ENCODE results near the gene P4HA2. TPM values are rescaled to one million over a fixed set of nuclear protein-coding genes. Genes with fewer than 3 reads are reported as not detected.

P4HA2 gene
- total RNA-seq, 1 donor from 2014 or later = 50.6 TPM

DNA sequence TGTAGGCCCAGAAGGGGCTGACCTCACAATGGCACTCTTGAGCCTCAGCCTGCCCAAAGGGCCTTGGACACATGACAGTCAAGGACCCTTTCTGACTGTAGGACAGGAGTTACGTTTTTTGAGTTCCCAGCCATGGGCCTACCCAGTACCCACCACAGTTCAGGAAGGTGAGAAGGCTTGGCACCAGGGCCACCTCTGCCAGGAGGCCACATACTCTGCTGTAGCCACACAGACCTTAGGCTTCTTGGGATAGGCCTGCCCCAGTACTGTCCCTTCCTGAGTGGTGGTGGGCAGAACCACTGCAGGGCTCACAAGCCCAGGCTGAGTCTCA lies 42.6 kb upstream of the P4HA2 start:
- no peak overlapping the region for H3K9ac ChIP-seq (ENCODE audit: low read depth in 1 of 3, low read length in 3 of 3)
- no peaks in the 10 kb centered on the region for H3K27me3 ChIP-seq (ENCODE audit: control insufficient read depth in 3 of 3, insufficient read depth in 3 of 3, low read length in 3 of 3)
- peaks cover 11 to 18% (median 17%) of the 10 kb centered on the region in 3 donors for H3K4me1 ChIP-seq (ENCODE audit: control insufficient read depth in 3 of 3, insufficient read depth in 3 of 3, low read length in 3 of 3)
- no peak overlapping the region for H3K27ac ChIP-seq (ENCODE audit: low read depth, low read length)
- H3K36me3 ChIP-seq (ENCODE audit: control insufficient read depth in 3 of 3, insufficient read depth in 3 of 3, low read length in 3 of 3) = peaks cover 0 to 8% (median 4%) of the 10 kb centered on the region in 3 donors
- H3K4me3 ChIP-seq (ENCODE audit: low read length in 3 of 3) = no peak overlapping the region
- H3K9me3 ChIP-seq (ENCODE audit: control insufficient read depth in 3 of 3, low read length in 3 of 3) = no peaks in the 10 kb centered on the region

DNA sequence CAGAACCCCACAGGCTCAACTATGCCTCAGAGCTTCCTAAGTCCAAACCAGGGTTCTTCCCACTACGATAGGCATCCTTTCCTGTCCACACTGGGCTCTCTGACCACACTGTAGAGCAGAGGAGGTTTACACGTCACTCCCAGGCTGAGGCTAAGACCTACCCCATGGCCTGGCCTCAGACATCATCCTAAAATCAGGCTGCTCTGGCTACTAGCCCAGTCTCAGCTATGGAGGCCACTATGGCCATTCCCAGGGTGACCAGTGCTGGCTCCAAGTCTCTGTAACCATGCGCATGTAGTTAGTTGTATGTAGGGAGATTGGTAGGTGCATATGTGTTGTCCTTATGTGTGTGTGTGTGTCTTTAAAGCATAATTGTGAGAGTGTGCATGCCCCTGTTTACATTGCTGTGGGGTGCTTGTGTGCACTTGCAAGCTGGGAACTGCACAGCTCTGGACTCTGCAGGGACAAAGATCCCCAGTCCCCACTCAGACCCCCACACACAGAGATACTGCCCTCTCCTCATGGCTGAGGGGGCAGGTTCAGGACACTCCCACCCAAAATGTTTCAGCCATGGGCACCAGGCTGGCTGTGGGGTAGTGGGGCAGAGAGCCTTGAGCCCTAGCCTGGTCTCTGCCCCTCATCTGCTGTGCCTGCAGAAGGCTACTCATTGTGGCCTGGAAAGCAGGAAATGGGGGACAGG lies 42.1 kb upstream of the P4HA2 start:
- Histone ChIP-seq H3K4me3 (ENCODE audit: low read length in 3 of 3) (no peak overlapping the region), H3K4me1 (ENCODE audit: control insufficient read depth in 3 of 3, insufficient read depth in 3 of 3, low read length in 3 of 3) (peaks cover 16 to 23% (median 22%) of the 10 kb centered on the region in 3 donors), H3K27ac (ENCODE audit: low read depth, low read length) (no peak overlapping the region), H3K9ac (ENCODE audit: low read depth in 1 of 3, low read length in 3 of 3) (no peak overlapping the region), H3K27me3 (ENCODE audit: control insufficient read depth in 3 of 3, insufficient read depth in 3 of 3, low read length in 3 of 3) (no peaks in the 10 kb centered on the region), H3K9me3 (ENCODE audit: control insufficient read depth in 3 of 3, low read length in 3 of 3) (no peaks in the 10 kb centered on the region), H3K36me3 (ENCODE audit: control insufficient read depth in 3 of 3, insufficient read depth in 3 of 3, low read length in 3 of 3) (peaks cover 0 to 8% (median 4%) of the 10 kb centered on the region in 3 donors)

DNA sequence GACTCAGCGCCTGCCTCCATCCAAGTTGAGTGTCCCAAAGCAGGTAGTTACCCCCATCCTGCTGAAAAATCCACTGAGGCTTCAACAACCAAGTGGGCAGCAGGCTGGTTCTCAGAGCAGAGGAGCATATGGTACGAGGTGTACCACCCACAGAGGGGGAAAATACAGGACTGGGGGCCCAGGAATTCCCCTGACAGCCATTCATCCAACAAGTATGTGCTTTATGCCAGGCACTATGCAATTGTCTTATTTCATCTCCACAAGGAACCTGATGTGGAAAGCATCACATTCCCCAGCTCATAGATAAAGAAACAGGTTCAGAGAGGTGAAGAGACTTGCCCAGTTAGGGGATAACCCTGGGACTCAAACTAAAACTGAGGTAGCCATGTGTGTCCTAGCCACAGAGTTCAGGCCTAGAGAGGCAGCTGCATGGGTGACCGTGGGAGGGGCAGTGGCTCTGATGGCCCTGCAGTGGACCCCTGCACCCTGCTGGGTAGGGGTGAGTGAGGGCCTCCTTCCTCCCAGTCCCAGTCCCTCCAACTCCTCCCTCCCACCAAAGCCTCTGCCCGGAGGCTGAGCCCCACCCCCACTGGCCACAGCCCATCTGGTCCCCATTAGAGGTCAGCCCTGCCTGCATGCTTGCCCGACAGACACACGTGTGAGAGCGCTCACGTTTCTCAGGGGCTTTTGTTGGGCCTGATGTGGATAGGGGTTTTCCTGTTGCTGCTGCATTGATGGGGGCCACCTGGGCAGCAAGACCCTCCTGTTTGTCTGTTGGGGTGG lies 41.3 kb upstream of the P4HA2 start:
- Histone ChIP-seq H3K36me3 (ENCODE audit: control insufficient read depth in 3 of 3, insufficient read depth in 3 of 3, low read length in 3 of 3) (peaks cover 0 to 8% (median 4%) of the 10 kb centered on the region in 3 donors), H3K27me3 (ENCODE audit: control insufficient read depth in 3 of 3, insufficient read depth in 3 of 3, low read length in 3 of 3) (no peaks in the 10 kb centered on the region), H3K9me3 (ENCODE audit: control insufficient read depth in 3 of 3, low read length in 3 of 3) (no peaks in the 10 kb centered on the region), H3K4me1 (ENCODE audit: control insufficient read depth in 3 of 3, insufficient read depth in 3 of 3, low read length in 3 of 3) (peaks cover 24 to 29% (median 28%) of the 10 kb centered on the region in 3 donors), H3K9ac (ENCODE audit: low read depth in 1 of 3, low read length in 3 of 3) (no peak overlapping the region), H3K4me3 (ENCODE audit: low read length in 3 of 3) (no peak overlapping the region), H3K27ac (ENCODE audit: low read depth, low read length) (no peak overlapping the region)

DNA sequence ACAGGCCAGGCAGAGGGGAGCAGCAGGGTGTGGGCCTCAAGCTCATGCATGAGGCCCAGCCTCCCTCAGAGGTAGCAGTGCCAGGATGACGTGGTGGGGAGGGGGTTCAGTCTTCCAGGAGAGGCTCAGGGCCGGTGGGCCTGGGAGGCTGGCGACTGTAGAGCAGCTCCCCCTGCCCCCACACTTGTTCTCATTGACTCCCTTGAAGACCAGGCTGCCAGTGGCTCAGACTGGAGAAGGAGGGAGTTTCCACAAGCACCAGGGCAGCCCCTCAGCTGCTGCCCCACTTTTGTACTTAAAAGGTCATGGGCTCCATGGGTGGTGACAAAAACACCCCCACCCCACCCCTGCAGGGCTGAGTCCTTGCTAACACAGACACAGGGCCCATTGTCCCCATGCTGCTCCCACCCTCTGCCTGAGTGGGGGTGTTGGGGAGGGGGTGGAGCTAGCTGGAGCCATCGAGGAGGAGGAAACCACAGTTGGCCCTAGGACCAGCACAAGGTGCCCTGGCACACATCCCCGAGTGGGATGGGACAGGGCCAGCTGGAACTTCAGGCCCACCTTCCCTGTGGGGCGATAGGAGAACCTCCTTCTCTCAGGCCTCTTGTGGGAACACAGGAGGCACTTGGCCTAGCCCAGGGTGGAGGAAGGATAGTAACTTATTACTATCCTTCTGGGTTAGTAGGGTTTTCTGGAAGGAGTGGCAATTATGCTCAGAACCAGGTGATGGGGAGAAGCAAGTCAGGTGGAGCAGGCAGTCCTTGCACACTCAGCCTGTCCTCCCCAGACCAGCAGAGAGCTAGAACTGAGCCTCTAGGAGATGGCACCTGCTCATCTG lies 40.5 kb upstream of the P4HA2 start:
- no peak overlapping the region for H3K27ac ChIP-seq (ENCODE audit: low read depth, low read length)
- H3K4me3 ChIP-seq (ENCODE audit: low read length in 3 of 3) = no peak overlapping the region
- H3K9me3 ChIP-seq (ENCODE audit: control insufficient read depth in 3 of 3, low read length in 3 of 3) = no peaks in the 10 kb centered on the region
- no peak overlapping the region for H3K9ac ChIP-seq (ENCODE audit: low read depth in 1 of 3, low read length in 3 of 3)
- H3K27me3 ChIP-seq (ENCODE audit: control insufficient read depth in 3 of 3, insufficient read depth in 3 of 3, low read length in 3 of 3) = no peaks in the 10 kb centered on the region
- H3K4me1 ChIP-seq (ENCODE audit: control insufficient read depth in 3 of 3, insufficient read depth in 3 of 3, low read length in 3 of 3) = peaks cover 29 to 35% (median 33%) of the 10 kb centered on the region in 3 donors
- H3K36me3 ChIP-seq (ENCODE audit: control insufficient read depth in 3 of 3, insufficient read depth in 3 of 3, low read length in 3 of 3) = peaks cover 0 to 8% (median 4%) of the 10 kb centered on the region in 3 donors

DNA sequence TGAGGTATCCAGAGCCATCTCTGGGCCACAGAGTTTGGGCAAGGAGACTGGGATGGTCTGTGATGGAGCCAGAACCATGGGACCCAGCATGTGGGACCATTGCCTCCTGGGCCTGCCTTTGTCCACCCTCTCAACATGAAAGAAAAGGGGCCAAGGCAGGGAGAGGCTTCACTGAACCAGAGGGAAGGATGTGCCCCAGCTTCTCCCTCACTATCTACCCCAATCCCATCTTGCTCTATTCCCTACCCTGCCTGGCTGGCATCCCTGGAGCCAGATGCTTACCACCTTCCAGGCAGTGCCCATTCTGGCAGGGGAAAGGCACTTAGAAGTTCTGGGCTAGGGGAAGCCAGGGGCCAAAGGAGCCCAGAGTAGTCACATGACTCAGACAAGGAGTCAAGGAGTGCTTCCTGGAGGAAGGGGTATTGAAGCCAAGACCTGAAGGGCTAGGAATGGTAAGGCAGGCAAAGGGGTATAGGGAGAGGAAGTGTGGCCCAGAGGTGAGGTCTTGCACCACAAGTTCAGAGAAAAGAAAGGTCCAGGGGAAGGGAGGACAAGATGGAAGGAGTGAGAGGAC lies 39.6 kb upstream of the P4HA2 start:
- Histone ChIP-seq H3K36me3 (ENCODE audit: control insufficient read depth in 3 of 3, insufficient read depth in 3 of 3, low read length in 3 of 3) (peaks cover 0 to 9% (median 4%) of the 10 kb centered on the region in 3 donors), H3K4me3 (ENCODE audit: low read length in 3 of 3) (no peak overlapping the region), H3K9me3 (ENCODE audit: control insufficient read depth in 3 of 3, low read length in 3 of 3) (no peaks in the 10 kb centered on the region), H3K4me1 (ENCODE audit: control insufficient read depth in 3 of 3, insufficient read depth in 3 of 3, low read length in 3 of 3) (peaks cover 29 to 37% (median 30%) of the 10 kb centered on the region in 3 donors), H3K27me3 (ENCODE audit: control insufficient read depth in 3 of 3, insufficient read depth in 3 of 3, low read length in 3 of 3) (no peaks in the 10 kb centered on the region), H3K27ac (ENCODE audit: low read depth, low read length) (peak overlapping the region; percentile 7), H3K9ac (ENCODE audit: low read depth in 1 of 3, low read length in 3 of 3) (no peak overlapping the region)

DNA sequence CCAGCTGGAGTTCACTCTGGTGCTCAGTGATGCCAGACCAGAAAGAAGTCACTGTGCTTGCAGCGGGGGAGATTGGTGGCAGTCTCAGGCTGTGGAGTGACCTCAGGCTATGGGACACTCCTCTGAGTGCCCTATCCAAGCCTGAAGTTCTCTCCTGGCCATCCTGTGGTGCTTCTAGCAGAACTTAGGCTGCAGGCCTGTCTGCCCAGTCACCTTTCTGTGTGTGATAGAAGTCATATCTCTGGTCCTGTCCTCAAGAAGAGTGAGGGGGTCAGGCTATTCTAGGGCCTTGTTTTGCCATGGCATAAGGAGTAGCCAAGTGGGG lies 39.1 kb upstream of the P4HA2 start:
- peaks cover 0 to 6% (median under 1%) of the 10 kb centered on the region in 3 donors for H3K36me3 ChIP-seq (ENCODE audit: control insufficient read depth in 3 of 3, insufficient read depth in 3 of 3, low read length in 3 of 3)
- H3K4me1 ChIP-seq (ENCODE audit: control insufficient read depth in 3 of 3, insufficient read depth in 3 of 3, low read length in 3 of 3) = peaks cover 29 to 41% (median 34%) of the 10 kb centered on the region in 3 donors
- H3K9ac ChIP-seq (ENCODE audit: low read depth in 1 of 3, low read length in 3 of 3) = no peak overlapping the region
- peak overlapping the region; percentile 7 for H3K27ac ChIP-seq (ENCODE audit: low read depth, low read length)
- H3K9me3 ChIP-seq (ENCODE audit: control insufficient read depth in 3 of 3, low read length in 3 of 3) = no peaks in the 10 kb centered on the region
- no peak overlapping the region for H3K4me3 ChIP-seq (ENCODE audit: low read length in 3 of 3)
- H3K27me3 ChIP-seq (ENCODE audit: control insufficient read depth in 3 of 3, insufficient read depth in 3 of 3, low read length in 3 of 3) = no peaks in the 10 kb centered on the region

DNA sequence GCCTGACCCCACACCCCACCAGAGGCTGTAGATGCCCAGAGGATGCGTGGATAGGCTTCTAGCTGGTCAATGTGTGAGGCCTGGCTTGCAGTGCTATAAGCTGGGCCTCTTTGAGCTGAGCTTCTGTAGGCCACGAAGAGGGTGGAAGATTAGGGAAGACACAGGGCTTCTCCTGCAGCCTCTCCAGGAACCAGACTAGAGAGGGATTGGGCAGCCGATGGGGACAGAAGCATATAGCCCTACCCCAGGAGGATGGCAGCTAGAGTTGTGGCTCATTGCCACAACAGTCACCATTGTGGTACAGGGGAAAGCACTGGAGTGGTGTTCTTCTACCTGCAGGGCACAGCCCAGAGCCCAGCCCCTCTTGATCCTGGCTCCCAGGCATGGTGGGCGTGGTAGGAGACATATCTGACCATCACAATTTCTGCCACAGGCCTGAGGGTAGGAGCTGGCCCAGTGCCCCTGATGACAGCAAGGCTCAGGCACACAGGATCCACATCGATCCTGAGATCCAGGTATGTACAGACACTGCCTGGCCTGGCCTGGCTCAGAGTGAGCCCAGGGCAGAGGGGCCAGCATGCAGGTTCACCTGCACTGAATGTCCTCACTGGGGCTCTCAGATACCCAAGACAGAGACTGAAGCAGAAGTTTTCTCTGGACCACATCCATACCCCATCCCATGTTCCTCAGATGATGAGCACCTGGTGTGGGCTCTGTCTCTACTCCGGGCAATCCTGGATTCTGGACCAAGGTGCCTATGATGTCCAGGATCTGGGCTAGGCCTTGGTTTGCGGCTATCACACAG lies 38.6 kb upstream of the P4HA2 start:
- peaks cover 0 to 6% (median 0%) of the 10 kb centered on the region in 3 donors for H3K36me3 ChIP-seq (ENCODE audit: control insufficient read depth in 3 of 3, insufficient read depth in 3 of 3, low read length in 3 of 3)
- no peaks in the 10 kb centered on the region for H3K27me3 ChIP-seq (ENCODE audit: control insufficient read depth in 3 of 3, insufficient read depth in 3 of 3, low read length in 3 of 3)
- H3K9ac ChIP-seq (ENCODE audit: low read depth in 1 of 3, low read length in 3 of 3) = peak overlapping the region in 1 of 3 donors; percentile 62
- H3K4me1 ChIP-seq (ENCODE audit: control insufficient read depth in 3 of 3, insufficient read depth in 3 of 3, low read length in 3 of 3) = peaks cover 31 to 47% (median 40%) of the 10 kb centered on the region in 3 donors
- H3K9me3 ChIP-seq (ENCODE audit: control insufficient read depth in 3 of 3, low read length in 3 of 3) = no peaks in the 10 kb centered on the region
- no peak overlapping the region for H3K4me3 ChIP-seq (ENCODE audit: low read length in 3 of 3)
- peak overlapping the region; percentile 85 for H3K27ac ChIP-seq (ENCODE audit: low read depth, low read length)

DNA sequence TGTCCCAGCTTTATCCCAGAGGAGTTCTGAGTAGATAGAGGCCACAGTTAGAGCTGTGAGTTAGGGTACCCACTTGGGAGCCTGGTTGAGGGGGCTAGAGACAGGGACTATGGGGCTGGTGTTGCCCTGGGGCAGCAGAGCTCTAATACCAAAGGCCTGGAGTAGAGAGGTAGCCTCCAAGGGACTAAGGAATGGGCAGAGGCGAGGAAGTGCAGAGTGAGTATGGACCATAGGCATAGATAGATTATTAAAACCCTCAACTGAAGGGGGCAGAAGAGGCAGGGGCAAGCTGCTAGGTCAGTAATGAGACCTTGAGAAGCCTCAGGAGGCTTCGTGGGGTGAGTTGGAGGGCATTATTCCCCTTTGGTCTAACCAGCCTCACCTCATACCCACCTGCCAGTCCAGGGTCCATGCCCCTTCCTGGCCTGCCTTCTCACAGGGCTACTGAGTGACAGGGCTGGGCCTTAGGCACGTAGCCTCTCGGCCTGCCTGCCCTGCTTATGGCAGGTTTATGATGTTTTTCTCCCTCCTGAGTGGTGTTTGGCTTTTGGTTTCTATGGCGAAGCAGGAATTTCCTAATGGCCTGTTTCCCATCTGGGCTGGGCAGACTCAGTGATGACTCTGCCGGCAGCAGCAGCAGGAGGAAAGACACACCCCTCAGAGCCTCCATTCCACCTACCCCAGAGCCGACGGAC lies 37.8 kb upstream of the P4HA2 start:
- H3K9ac ChIP-seq (ENCODE audit: low read depth in 1 of 3, low read length in 3 of 3) = peak overlapping the region in 1 of 3 donors; percentile 40
- no peaks in the 10 kb centered on the region for H3K9me3 ChIP-seq (ENCODE audit: control insufficient read depth in 3 of 3, low read length in 3 of 3)
- peaks cover 38 to 51% (median 48%) of the 10 kb centered on the region in 3 donors for H3K4me1 ChIP-seq (ENCODE audit: control insufficient read depth in 3 of 3, insufficient read depth in 3 of 3, low read length in 3 of 3)
- no peak overlapping the region for H3K4me3 ChIP-seq (ENCODE audit: low read length in 3 of 3)
- H3K27me3 ChIP-seq (ENCODE audit: control insufficient read depth in 3 of 3, insufficient read depth in 3 of 3, low read length in 3 of 3) = no peaks in the 10 kb centered on the region
- H3K27ac ChIP-seq (ENCODE audit: low read depth, low read length) = peak overlapping the region; percentile 85
- H3K36me3 ChIP-seq (ENCODE audit: control insufficient read depth in 3 of 3, insufficient read depth in 3 of 3, low read length in 3 of 3) = peaks cover 0 to 6% (median 0%) of the 10 kb centered on the region in 3 donors
